Measurements from ENCODE around the gene ITGAD.
"Not testable (repeated sequence)": the region's sequence is repeated elsewhere in the genome, so short reads cannot be mapped to it uniquely, and the experiment has no call there.

The ITGAD gene

DNA sequence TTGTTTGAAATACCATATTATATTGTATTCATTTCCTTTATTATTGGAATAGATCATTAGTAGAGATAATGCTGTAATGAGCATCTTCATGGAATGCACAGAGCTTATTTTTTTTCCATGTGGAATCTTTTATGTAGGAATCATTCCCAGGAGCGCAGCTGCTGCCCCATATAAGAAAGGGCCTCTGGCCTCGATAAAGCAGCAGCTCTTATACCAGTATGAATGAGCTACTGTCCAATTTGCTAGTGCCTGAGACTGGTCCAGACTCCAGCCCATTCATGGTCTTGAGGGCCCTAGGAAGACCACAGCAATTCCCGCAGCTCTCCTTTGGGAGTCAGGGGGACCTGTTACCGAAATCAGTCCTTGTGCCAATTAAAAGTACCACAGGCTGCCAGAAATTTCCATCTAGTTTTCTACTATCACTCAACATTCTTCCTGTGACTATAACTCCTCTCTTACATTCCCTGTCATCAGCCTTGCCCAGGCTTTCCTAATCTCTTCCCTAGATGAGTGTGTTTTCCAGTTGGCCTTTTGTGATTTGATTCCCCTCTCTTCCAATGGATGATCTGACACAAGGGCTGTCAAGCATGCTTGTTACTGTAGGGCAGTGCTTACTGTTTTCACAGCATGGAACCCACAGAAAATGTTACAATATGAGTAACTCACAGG, 47.5 kb downstream of the ITGAD start:
- TF ChIP-seq, protein P1, sequence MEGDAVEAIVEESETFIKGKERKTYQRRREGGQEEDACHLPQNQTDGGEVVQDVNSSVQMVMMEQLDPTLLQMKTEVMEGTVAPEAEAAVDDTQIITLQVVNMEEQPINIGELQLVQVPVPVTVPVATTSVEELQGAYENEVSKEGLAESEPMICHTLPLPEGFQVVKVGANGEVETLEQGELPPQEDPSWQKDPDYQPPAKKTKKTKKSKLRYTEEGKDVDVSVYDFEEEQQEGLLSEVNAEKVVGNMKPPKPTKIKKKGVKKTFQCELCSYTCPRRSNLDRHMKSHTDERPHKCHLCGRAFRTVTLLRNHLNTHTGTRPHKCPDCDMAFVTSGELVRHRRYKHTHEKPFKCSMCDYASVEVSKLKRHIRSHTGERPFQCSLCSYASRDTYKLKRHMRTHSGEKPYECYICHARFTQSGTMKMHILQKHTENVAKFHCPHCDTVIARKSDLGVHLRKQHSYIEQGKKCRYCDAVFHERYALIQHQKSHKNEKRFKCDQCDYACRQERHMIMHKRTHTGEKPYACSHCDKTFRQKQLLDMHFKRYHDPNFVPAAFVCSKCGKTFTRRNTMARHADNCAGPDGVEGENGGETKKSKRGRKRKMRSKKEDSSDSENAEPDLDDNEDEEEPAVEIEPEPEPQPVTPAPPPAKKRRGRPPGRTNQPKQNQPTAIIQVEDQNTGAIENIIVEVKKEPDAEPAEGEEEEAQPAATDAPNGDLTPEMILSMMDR (IDR thresholded peaks at IDR 0.05; ENCODE audit: control extremely low read depth, extremely low read depth, low read depth, missing control alignments): no peak
- ChIA-PET CTCF (interaction anchor here (0.9 to 8.2 kb wide), 8 partner anchors 10 to 456 kb away, joined by 3 to 105 read pairs (median 6); partner anchors contain the start of genes ARMC5, HSD3B7 and RUSF1), POLR2A (interaction anchor here (0.9 kb wide), 1 partner anchor 257 kb away, joined by 3 read pairs; no protein-coding TSS in a partner anchor)
- DNase-seq (ENCODE audit: extremely low spot score): no peak

DNA sequence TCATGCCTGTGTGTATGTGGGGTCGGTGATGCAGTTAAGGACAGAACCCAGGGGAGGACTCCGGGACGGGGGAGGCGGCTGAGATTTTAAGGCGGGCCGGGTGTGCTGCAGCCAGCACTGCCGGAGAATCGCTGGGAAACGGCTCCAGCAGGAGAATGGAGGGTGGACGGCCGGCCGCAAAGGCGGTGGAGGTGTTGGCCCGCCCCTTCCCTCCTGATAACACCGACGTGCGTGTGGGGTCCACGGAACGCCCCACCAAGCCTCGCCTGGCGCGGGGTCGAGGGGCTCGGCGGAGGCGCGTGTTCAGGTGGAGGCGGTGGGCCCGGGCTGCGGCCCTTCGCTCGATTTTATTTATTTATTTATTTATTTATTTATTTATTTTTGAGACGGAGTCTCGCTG, 48.8 kb downstream of the ITGAD start:
- TF ChIP-seq, protein P1 (IDR thresholded peaks at IDR 0.05; ENCODE audit: control extremely low read depth, extremely low read depth, low read depth, missing control alignments): no peak
- CTCF ChIA-PET: interaction anchor here (0.7 to 8.2 kb wide), 19 partner anchors 10 to 535 kb away, joined by 3 to 105 read pairs (median 4); partner anchors contain the start of genes ARMC5, COX6A2, HSD3B7 and PYCARD
- DNase-seq (ENCODE audit: extremely low spot score): no peak
- POLR2A ChIA-PET: interaction anchor here (1.0 kb wide), 1 partner anchor 10 kb away, joined by 3 read pairs; no protein-coding TSS in a partner anchor

DNA sequence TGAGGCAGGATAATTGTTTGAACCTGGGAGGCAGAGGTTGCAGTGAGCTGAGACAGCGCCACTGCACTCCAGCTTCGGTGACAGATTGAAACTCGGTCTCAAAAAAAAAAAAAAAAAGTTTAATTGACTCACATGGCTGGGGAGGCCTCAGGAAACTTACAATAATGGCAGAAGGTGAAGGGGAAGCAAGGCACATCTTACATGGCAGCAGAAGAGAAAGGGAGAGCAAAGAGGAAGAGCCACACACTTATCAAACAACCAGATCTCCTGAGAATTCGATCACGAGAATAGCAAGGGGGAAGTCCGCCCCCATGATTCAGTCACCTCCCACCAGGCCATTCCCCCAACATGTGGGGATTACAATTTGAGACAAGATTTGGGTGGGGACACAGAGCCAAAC, 52.8 kb downstream of the ITGAD start:
- DNase-seq (ENCODE audit: extremely low spot score); POLR2A ChIA-PET: not testable (repeated sequence)
- CTCF ChIA-PET: interaction anchor here (3.7 to 8.2 kb wide), 2 partner anchors 13 to 462 kb away, joined by 28 to 105 read pairs; partner anchors contain the start of genes ARMC5 and HSD3B7

DNA sequence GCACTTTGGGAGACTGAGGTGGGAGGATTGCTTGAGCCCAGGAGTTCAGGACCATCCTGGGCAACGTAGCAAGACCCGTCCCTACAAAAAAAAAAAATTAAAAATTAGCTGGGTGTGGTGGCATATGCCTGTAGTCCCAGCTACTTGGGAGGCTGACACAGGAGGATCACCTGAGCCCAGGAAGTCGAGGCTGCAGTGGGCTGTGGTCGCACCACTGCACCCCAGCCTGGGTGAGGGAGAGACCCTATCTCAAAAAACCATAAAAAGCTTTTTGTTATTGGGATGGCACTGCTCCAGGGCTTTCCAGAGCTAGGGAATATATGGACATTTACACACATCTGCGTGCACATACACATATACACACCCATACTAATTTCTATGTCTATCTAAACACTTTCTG, 58.1 kb downstream of the ITGAD start:
- POLR2A ChIA-PET: interaction anchor here (0.8 kb wide), 1 partner anchor 9 kb away, joined by 3 read pairs; the partner anchor contains the start of gene ZNF843
- TF ChIP-seq, protein P1 (IDR thresholded peaks at IDR 0.05; ENCODE audit: control extremely low read depth, extremely low read depth, low read depth, missing control alignments): no peak
- CTCF ChIA-PET: interaction anchor here (1.0 to 2.0 kb wide), 6 partner anchors 8 to 417 kb away, joined by 3 to 14 read pairs (median 4); partner anchors contain the start of genes ARMC5 and ZNF843
- no peak for DNase-seq (ENCODE audit: extremely low spot score)

DNA sequence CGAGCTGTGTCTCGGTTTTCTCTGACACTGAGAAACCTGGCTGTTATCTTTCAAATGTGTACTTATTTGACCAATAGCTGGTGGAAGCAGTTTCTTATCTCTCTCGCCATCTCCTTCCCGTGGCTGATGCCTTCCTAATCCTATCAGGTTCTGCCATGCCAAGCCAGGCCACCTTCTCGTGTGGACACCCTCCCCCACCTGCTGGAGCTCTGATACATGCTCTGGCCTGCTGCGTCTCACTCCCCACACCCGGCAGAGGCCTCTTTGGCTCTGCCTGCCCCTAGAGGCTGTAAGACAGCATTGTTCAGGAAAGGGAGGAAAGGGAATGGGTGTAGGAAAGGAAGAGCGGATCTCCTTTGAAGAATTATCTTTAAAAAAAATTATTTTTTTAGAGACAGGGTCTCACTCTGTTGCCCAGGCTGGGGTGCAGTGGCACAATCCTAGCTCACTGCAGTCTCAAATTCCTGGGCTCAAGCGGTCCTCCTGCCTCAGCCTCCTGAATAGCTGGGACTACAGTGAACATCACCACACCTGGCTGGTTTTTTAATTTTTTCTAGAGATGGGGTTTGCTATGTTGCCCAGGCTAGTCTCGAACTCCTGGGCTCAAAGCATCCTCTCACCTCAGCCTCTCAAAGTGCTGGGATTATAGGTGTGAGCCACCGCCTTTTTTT, 58.7 kb downstream of the ITGAD start:
- ChIA-PET CTCF (interaction anchor here (1.0 to 2.0 kb wide), 6 partner anchors 8 to 416 kb away, joined by 3 to 14 read pairs (median 4); partner anchors contain the start of genes ARMC5 and ZNF843), POLR2A (interaction anchor here (0.8 kb wide), 1 partner anchor 9 kb away, joined by 3 read pairs; the partner anchor contains the start of gene ZNF843)
- no peak for DNase-seq (ENCODE audit: extremely low spot score)
- TF ChIP-seq, protein P1 (IDR thresholded peaks at IDR 0.05; ENCODE audit: control extremely low read depth, extremely low read depth, low read depth, missing control alignments): peak; percentile 13

DNA sequence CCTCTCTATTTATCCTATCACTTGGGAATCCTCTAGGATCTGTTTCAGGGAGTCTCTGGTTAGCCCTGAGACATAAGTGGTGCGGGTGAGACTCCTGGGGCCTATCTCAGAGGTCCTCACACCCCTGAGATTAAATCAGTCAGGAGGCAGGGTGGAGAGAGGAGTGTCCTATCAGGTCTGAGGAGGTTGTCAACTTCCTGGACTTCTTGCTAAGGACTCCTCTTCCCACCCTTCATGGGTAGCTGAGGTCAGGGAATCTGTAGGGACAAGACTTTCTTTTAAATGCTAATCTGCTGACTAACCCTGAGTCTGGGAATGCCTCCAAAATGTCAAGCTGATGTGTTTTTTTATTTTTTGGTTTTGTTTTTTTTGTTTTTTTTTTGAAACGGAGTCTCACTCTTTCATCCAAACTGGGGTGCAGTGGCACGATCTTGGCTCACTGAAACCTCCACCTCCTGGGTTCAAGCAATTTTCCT, 59.5 kb downstream of the ITGAD start:
- CTCF ChIA-PET: interaction anchor here (0.9 to 2.0 kb wide), 5 partner anchors 9 to 415 kb away, joined by 3 to 14 read pairs (median 5); partner anchors contain the start of gene ZNF843
- TF ChIP-seq, protein P1 (IDR thresholded peaks at IDR 0.05; ENCODE audit: control extremely low read depth, extremely low read depth, low read depth, missing control alignments): no peak
- POLR2A ChIA-PET: no interaction called here
- no peak for DNase-seq (ENCODE audit: extremely low spot score)
